NCI-H1436 treated with DMSO at 0.1 percent for 48 hours (cell line): ENCODE results near the gene ST3GAL4.

Experiments used
- DNase-seq: peaks from one replicate; lab custom pipeline; 2025; lab: John Stamatoyannopoulos, UW

Gene ST3GAL4

GRCh38 chr11:126452241-126453101 is 97.0 kb downstream of the ST3GAL4 start:
- no peak for DNase-seq

- no peak for DNase-seq
These were observed 100.6 kb downstream of the ST3GAL4 start for GRCh38 chr11:126456089-126456488.

- DNase-seq = no peak
These were observed 101.5 kb downstream of the ST3GAL4 start for GRCh38 chr11:126456783-126457542.

- DNase-seq = no peak
These were observed 102.3 kb downstream of the ST3GAL4 start for GRCh38 chr11:126457817-126458216.

GRCh38 chr11:126459691-126460281 is 104.3 kb downstream of the ST3GAL4 start:
- DNase-seq = no peak

GRCh38 chr11:126460417-126461095 is 105.1 kb downstream of the ST3GAL4 start:
- DNase-seq = no peak

GRCh38 chr11:126461096-126461440 is 105.6 kb downstream of the ST3GAL4 start:
- DNase-seq = no peak

- no peak for DNase-seq
These were observed 106.5 kb downstream of the ST3GAL4 start for GRCh38 chr11:126461996-126462395.

GRCh38 chr11:126462422-126462821 is 106.9 kb downstream of the ST3GAL4 start:
- no peak for DNase-seq
